GM15510 (cell line): ENCODE data around the gene DCLK1.

Experiments used
- POLR2A ChIP-seq: IDR thresholded peaks from 3 replicates; pipeline ENCODE4 v1.6.1; 2011; ENCODE audit warnings: borderline replicate concordance; ENCODE audit not compliant: insufficient read length; ENCODE audit errors: extremely low read depth

DCLK1 gene

GRCh38 chr13:35824395-35824794 lies 306.8 kb downstream of the DCLK1 start:
- TF ChIP-seq POLR2A, result no peak

- TF ChIP-seq POLR2A, result no peak
Measured at GRCh38 chr13:35822666-35823065, 308.5 kb downstream of the DCLK1 start.

DNA sequence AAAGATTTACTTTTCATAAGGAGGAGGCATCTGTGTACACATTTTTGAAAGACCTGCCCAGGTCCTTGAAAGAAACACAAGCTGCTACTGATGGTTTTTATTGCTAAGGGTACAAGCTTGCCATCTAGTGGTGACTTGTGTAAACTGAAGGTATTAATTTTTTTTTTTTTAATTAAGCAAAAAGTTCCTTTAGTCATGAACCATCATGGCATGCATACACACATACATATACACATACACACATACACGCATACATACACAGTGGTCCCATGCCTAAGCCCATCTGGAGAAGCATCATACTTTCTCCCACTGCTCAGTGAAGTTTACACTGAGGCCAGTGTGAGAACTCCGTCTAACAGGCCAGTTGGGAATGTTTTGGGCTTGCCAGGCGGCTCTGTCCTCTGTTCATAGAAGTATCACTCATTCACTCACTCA lies 312.5 kb downstream of the DCLK1 start:
- TF ChIP-seq POLR2A, result no peak

GRCh38 chr13:35817642-35818607 lies 313.3 kb downstream of the DCLK1 start:
- TF ChIP-seq POLR2A, result no peak

DNA sequence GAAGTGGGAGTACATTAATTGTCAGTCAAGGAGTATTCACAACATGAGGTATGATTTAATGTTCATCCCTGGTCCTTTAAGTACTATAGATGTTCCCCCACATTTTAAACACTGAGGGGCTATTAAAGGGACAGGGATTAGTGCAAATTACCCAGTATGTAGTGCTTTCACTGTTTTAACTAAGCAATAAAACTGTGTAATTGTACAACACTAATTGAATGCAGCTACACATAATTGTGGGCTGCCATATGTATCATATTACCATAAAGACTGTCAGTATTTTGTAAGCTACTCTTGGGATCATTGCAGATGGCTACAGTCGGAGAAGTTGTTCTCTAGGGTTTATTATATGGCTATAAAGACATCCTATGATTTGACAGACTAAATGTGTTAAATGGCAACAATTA lies 316.6 kb downstream of the DCLK1 start:
- TF ChIP-seq POLR2A, result no peak

- TF ChIP-seq POLR2A, result no peak
Measured at GRCh38 chr13:35812736-35813135, 318.4 kb downstream of the DCLK1 start.

DNA sequence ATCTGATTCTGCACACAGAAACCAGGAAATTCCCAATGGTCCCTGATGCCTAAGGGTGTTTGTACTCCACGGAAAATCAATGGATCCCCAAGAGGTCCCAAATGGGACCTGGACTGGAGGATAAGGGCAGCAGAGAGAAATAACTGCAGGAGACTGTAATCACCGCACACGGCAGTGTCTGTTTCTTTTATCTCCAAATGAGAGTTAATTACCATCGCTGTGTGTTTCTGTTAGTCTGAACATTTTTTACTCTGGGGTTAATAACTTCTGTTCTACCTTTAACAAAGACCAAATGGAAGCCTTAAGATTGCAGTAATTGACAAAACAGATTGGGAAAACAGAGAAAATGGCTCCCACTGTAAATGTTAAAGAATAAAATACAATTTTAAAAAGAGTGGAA lies 320.9 kb downstream of the DCLK1 start:
- no peak for TF ChIP-seq POLR2A

GRCh38 chr13:35808846-35809245 lies 322.3 kb downstream of the DCLK1 start:
- TF ChIP-seq POLR2A, result no peak

- no peak for TF ChIP-seq POLR2A
Measured at GRCh38 chr13:35804901-35805300, 326.3 kb downstream of the DCLK1 start.

- TF ChIP-seq POLR2A, result no peak
Measured at GRCh38 chr13:35797991-35798390, 333.2 kb downstream of the DCLK1 start.

GRCh38 chr13:35797244-35797643 lies 333.9 kb downstream of the DCLK1 start:
- TF ChIP-seq POLR2A, result no peak

GRCh38 chr13:35796623-35797022 lies 334.6 kb downstream of the DCLK1 start:
- no peak for TF ChIP-seq POLR2A

DNA sequence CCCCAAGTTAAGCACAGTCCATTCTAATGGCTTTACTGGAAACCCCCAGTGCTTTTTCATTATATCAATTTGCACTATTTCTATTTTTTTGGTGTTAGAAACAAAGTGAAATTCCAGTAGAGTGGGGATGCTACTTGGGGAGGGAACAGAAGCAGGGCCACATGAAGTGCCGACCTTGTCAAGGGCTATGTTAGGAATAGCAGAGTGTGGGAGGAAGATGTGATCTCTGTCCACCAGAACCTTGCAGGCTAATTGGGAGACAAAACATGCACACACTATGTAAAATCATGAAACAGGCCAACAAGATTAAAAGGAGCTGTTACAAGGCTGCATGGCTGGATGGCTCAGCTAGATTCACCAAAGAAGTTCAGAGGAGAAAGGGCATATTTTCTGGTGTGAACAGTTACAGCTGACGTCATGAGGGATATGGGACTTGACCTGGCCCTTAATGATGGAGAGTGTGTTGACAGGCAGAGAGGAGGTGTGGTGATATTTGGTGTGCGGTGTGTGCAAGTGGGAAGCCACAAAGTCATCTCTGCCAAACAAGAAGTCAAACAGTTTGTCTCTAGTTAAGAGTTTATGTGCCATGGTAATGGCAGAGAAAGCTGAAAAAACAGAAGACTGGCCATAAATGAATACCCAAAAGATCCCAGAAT lies 336.3 kb downstream of the DCLK1 start:
- TF ChIP-seq POLR2A, result no peak

- TF ChIP-seq POLR2A, result no peak
Measured at GRCh38 chr13:35793823-35794222, 337.4 kb downstream of the DCLK1 start.

GRCh38 chr13:35792911-35793310 lies 338.3 kb downstream of the DCLK1 start:
- TF ChIP-seq POLR2A, result no peak

DNA sequence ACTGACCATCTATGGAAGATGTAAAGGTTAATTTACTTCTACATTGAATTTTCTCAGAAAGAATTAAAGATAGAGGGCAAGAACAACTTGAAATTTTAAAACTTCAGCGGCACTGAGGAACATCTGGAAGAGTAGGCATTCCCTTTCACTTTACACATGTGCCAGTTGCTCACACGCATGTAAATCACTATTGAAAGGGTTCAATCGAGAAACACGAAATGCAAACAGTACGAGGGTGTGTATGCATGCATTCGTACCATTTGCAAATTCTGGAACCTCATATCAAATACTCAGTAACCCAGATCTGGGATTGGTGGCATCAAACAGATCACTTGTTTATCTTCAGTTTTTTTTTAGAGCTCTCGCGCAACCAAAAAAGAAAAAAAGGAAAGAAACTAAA lies 339.2 kb downstream of the DCLK1 start:
- no peak for TF ChIP-seq POLR2A
